NCI-H748 treated with DMSO at 0.1 percent for 48 hours (cell line): ENCODE data around the gene RINL.

Source experiments
- DNase-seq: peaks from one replicate; lab custom pipeline; 2025; lab: John Stamatoyannopoulos, UW

The RINL gene

DNA sequence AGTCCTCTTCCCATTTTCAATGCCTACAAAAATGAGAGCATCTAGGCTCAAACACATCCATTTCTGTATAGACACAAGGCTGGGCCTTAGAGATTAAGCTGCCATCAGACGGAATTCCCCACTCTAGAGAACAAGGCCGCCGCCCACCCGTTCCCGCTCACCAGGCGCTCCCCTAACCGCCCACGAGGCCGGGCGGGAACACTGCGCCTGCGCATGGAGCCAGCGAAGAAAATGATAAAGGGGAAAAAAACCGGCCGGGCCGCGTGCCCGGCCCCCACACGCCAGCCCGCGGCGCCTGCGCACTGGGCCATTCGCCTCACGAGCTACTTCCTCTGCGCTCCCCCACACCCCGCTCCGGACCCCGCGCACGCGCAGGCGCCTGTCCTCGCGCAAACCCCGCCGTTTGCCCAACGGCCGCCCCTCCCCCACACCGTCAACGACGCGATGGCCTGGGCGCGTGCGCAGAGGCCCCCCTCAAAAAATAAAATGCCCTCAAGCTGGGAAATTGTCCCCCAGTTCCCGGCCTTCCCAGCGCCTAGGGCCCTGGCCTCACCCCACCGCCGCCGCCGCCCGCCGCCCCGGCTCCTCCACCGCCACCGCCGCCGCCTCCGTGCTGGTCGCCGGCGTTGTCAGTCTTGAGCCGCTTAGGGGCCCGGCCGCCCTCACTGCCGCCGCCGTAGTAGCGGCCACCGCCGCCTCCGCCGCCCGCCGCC, 28.8 kb downstream of the RINL start:
- DNase-seq, result peak; percentile 95

DNA sequence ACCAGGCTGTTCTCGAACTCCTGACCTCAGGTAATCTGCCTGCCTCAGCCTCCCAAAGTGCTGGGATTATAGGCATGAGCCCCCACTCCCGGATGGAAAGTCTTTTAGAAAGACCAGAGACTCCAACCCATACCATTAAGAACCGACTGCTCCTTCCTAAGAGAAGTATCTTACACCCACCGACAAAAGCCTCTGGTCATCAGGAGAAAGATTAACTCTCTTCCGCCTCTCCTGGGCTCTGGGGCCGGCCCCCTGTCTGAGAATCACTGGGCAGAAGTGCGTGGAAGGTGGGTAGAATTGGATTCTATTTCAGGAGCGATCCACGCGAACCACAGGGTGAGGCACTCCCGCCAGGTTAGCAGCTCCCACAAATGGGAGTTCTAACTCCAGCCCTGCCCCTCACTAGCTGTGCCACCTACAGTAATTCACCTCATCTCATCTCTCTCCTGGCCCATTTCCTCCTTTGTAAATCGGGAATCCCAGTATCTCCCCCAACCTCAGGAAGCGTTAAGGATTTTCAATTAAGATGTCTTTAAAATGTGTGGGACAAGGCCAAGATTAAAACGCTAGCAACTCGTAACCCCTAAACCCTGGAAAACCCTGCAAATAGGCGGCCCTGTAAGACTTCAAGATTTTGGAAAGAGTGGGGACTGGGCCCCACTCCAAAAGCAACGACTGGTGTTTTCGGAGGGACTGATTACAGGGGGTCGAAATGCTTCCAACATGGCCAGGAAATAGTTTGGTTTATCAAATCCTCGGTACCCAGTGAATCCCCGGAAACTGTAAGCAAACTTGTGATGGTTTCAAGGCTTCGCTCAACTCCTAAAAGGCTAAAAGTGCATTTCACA, 29.6 kb downstream of the RINL start:
- no peak for DNase-seq

DNA sequence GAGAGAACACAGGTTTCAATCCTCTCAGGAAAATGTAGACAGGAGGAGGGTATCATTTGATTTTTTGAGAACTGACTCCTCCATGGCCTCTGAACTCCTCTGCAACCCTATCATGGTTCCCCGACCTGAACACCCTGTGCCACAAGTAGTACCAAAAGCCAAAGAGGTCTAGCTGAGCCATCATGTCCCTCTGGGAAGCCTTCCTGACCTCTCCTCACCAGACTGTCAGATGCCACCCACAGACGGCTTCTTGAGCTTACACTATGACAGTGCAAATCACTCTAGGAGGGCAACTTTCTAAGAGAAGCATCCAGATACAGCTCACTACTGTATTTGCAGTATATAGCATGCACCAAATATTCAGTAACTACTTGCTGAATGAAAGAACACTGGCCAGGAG, 32.0 kb downstream of the RINL start:
- no peak for DNase-seq

DNA sequence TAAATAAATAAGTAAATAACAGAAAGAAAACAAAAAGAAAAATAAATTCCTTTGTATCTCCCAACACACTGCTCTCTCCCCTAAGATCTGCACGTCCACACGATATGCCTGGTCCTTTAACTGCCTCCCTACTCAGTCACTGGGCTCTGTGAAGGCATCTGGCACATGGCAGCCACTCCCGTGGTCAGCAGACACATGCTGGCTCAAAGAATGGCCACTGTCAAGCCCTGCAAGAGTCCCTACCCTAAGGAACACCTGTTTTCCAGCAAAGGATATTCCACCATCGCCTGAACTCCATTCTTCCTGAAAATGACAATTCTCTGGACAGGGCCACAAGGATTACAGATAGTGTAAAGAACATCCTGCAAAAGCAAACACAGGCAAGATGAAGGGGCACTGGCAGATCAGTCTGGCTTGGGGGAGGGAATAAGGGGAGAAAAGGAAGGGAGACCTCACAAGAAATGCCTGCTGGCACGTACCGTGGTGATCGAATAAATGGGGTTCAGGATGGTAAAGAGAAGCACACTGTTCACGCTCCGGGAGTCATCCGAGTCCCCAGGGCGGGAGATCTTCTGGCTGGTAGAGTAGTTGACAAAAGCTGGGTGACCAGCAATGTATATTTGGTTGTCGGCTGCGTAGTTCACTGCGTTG, 32.6 kb downstream of the RINL start:
- no peak for DNase-seq

DNA sequence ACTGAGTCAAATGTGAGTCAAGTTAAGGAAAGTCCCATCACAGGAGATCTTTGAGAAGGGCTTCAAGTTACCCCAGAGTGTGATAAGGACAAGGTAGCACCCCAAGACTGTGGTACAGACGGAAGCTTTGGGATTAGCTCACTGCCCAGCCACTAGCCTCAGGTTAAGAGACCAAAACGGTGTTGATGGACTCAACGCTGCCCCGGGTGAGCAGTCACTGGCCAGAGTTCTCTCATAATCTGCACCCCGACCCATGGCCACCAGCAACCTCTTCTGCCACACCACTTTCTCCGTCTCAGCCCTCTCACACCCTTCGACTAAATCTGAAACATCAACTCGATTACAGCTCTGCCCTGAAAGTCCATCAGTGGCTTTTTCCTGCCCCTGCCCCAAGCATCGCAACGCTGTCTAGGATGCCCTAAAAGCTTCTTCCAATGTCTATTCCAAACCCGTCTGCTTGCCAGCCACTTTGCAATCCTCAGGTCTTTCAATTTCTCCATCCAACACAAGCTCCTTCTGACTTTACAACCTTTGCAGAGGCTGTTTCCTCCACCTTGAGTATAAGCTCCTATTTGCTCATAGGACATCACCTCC, 33.9 kb downstream of the RINL start:
- no peak for DNase-seq

DNA sequence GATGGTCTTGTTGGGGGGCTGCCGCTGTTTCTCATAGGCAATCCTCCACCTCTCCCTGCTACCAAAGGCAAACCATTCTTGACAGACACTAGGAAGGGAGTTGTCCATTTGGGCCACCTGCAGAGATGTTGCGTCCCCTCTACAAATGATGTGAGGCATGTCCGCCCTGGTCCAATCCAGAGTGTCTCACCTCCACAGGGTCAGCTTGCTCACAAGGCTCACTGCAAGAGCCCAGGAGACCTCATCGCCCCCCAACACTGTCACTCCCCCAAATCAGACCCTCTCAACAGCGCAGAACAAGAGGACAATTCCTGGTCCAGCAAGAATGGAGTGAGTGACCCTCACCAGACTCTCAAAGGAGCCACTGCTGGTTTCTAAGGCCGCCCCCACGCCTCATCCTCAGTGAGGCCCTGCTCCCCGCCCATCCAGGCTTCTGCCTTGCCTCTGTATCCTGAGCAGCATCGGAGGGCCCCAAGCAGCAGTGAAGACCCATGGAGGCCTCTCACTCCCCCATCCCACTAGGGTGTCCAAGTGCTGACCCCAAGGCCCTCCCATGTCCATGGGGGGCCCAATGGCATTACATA, 34.8 kb downstream of the RINL start:
- no peak for DNase-seq

DNA sequence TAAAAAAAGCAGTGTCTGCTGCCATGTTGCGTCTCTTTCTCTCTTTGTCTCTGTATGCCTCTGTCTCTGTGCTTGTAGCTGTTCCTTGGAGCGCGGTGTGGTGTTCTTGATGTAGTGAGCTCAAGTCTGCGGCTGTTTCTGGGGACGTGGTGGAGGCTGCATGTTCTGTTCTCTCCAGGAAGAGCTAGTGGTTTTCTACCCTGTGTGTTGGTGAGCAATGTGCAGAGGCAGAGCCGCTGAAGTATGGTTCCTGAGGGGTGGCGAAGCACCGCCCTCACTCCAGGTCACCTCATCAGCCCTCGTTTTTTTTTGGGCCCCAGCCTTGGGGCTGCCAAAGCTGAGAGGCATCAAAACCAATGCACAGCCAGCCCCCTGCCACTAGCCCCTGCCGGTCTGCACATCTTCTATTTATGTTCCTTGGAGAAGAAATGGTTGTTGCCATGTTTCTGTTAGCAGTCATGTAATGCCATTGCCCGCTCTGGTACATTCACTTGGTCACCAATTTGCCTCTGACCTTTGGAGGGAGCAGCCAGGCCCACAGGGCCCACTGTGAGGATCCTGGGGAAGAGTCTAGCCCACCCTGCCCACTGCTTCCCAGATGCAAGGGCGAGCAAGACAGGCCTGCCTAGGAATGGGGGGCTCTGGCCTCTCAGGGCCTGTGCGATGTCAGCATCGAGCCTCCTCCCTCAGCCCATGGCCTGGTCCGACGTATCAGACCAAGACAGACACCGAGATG, 35.5 kb downstream of the RINL start:
- DNase-seq, result no peak

DNA sequence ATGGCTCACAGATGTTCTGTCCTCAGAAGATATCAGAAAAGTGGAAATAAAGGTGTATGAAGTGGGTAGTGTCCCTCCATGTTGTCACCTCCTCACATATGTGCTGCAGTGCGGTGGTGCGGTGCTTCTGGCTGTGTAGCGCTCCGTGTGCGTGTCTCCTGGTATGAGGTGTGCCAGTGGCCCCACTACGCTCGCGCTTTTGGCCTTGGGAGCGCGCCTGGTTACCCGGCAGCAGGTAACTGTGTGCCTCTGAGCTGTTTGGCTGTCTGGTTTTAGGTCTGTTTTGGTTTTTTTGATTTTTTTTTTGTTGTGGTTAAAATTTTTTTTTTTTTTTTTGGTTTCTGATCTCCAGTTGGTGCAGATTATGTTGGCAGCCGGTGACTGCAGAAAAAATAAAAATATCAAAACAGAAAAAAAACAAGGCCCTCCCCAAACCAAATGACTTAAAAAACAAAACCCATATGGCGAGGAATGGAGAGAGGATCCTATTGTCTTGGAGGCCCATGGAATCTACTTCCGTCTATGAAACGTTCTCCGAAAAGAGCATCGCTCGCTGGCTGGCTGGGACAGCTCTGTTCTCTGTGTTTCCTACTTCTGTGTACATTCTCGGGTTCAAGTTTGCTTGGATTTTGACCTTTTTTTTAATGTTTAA, 36.2 kb downstream of the RINL start:
- DNase-seq, result no peak

DNA sequence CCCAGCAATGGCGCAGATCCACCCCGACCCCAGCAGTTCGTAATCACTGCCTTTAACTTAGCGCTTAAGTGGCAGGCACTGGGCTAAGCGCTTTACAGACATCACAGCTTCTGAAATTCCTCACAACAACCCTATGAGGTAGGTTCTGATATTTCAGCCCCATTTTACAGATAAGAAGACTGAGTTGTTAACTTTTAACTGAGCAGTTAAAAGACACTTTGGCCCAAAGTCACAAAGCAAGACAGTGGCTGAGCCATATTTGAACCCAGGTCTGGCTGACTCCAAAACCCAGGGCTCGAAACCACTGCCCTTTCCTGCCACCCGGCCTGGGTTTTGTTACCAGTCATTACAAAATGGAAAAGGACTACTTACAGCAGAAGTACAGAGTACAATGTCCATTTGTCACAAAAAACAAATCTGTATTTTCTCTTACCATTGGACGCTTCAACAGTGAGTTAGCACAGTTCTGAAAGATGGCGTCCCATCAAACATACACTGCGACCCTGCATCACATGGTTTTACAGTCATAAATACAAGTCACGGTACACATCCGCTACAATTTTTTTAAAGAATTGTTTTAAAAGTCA, 36.8 kb downstream of the RINL start:
- DNase-seq, result no peak

DNA sequence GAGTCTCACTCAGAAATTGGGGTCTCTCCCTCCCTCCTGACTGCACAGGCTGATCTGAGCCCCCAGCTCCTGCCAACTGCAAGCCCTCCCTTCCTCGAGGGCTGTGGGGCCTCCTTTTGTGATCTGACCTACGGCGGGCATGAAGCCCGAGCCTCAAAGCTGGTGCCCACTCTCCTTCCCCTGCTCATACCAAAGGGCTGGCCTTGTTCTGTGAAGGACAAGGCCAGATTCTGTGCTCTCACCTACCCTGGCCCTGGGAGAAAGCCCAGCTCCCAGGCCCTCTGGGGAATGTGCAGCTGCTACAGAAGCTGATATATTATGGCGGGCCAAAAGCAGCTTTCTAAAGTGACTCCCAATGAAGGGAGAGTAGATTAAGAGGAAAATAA, 37.5 kb downstream of the RINL start:
- DNase-seq, result no peak

DNA sequence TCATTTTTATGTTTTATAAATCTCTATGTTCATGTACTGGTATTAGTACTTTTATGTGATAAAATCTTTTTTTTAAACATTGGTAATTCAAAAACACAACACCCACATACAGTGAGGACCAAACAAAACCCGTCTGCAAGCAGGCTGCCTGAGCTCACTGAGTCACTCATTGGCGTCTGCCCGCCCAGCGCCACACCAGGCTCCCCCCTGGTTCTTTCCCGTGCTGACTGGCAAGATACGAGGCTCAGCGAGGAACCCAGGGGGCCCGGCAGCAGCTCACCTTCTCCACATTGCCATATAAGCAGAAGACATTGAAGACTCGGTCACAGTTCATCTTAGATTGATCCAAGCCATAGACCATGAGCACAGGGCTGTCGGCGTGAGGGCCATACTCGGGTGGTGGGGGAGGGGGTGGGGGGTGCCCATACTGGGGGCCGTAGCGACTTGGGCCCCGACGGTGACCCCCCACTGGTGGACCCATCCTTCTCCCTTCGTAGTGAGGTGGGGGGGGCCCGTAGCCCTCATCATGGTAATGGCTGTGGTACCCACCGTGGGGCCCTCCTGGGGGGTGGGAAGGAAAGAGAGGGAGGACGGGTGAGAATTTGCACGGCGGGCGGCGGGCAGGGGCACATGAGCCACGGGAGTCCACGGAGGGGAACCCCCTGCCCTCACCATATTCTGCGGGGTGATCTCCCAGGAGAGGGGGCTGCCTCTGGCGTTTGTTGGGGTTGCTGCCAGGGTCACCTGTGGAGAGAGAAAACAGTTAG, 38.1 kb downstream of the RINL start:
- no peak for DNase-seq

DNA sequence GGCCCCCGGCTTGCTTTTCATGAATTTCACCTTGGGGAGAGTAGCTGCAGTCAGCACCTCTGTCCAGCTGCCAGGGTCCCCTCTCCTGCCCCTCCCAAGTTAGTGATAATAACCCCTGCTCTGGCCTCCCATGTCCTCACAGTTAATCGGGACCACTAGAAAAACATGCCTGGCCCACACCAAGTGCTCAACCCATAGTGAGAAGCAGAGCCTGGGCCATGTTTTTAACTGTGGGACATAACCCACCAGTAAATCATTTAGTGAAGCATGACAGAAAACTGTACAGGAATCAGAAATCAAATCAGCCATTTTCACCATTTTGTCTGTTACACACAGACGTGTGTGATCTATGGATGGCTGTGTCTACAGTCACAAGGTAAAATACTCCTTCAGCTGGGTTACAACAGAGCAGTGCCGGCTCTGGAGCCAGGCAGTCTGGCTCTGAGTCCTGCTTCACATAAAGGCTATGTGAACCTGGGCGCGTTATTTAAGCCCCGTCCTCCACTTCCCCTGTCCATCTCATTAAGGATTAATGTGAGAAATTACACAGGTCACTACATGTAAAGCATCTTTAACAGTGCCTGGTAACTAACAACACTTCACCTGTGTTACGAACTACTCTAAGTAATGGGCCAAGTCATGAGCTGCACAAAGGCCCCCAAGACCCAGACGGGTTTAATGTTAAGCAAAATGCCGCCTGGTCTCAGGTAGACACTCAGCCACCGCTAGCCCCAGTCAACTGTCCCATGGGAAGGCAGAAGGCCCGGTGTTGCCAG, 38.9 kb downstream of the RINL start:
- DNase-seq, result no peak

DNA sequence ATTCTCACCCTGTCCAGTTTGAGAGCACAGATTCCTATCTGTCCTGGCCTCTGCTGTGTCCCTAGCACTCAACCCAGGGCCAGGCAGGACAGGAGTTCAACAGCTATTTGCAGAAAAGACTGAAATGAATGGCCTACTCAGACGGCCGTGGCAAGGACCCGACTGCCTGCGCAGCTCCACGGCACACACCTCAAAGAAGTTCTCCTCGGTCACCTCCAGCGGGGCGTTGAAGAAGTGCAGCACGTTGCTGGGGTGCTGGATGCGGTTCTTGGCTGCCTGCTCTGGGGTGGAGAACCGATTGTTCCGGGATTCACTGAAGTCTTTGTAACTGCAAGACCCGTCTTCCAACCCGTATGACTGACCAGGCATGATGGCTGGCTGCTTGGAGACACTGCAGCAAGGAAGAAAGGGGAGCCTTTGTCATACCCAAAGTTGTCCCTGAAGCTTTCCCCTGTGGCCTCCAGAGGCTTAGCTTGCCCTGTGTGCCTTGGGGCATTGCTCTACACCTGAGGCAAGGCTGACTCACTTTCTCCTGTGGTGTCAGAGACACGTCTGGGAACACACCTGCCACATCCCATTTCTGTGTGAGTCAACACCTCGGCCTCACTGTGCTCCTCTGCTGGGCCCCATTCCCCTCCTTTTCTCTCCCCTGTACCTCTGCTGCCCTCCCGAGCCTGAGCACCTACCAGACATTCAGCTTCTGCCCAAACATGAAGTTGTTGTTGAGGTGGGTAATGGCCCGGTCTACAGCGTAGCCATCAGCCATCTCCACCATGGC, 39.7 kb downstream of the RINL start:
- no peak for DNase-seq

DNA sequence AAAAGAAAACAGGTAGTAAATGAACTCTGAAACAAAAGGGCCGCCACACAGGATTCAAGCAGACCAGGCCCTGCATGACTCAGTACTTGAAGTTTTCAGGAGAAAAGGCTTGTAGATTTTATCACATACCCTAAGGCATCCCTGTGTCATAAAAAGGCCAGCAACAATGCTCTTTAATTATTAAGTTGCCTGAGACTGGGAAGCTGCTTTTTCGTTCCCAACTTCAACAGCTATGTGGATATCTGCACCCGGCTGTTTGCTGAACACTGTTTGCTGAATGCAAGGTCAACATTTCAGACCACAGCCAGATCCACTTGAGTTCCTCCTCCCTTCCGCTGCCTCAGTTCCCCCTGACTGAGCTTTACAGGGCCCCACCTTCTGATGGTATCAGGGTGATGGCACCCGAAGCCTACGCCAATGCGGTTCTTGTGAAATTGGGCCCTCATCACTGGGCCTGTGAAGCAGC, 40.4 kb downstream of the RINL start:
- no peak for DNase-seq

DNA sequence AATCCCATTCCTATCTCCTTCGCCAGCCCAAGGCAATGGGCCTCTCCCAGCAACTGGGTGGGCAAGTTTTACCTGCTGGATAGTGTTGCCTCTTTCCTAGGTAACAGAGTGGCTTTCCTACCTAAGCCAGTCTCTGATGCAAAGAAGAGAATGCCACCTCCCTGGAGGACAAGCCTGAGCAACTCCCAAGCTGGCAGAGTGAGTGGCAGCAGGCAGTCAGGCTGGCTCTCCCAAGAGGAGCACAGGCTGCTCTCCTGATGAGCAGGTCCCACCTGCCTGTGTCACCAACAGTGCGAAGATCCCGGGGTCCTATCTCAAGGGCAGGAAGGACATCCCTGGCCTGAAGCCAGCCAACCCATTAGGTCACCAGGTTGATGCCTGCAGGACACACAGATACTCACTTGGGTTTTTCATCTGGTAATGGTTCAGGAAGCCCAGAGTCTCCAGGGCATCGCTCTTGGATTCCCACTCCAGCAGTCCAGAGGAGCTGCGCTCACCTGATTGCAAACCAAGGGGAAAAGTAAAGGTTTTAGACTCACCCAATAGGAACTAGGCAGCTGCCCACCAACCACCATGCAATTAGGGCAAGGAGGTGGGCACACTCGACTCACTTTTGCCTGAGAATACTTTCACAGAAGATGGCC, 41.0 kb downstream of the RINL start:
- no peak for DNase-seq

DNA sequence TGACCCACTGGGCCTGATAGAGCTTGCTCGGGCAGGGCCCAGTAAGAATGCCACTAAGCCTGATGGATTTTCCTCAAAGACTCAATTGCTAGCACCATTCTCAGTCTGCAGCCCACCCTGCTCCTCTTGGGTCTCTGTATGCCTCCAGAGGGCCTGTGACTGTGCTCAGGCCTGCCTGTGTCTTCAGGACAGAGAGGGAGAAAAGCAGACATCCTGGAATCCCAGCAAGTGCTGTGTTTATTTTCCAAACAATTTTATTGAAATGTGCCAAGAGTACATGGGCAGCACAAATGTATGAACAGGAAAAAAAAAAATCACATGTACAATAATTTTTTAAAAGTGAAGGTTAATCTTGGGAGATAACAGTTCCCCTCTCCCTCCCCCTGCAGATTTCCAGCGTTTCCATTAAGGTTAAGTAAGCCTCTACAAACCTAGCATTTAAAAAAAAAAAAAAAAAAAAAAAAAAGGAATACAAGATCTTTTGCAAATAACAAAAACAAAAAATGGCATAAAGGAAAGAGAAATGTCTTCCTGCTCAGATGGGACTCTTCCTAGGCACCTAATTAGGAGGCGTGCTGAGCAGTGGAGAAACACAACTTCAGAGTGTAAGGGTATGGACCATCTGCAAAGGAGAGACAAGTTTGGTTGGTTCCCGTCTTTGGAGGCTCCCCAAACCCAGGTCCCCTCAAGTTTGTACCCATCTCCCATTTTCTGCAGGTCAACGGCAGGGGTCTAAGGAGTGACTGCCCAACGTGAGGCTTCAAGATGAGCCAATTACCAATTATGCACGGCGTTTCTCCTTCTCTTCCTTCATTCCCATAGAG, 41.7 kb downstream of the RINL start:
- DNase-seq, result no peak

DNA sequence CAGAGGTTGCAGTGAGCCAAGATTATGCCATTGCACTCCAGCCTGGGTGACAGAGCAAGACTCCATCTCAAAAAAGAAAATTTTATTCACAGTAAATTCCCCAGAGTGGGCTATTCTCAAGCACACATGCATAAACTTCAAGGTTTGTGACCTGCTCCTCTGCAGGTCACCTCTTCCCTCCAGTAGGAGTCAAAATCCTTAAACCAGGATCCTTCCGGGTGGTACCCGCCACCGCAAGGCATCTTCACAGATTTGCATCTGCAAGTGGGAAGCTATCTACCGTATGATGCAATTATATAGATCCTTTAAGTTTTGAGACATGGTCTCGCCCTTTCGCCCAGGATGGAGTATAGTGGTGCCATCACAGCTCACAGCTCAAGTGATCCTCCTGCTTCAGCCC, 43.5 kb downstream of the RINL start:
- DNase-seq, result no peak
